Measurements from ENCODE around the gene TEKT3.

TEKT3 gene

DNA sequence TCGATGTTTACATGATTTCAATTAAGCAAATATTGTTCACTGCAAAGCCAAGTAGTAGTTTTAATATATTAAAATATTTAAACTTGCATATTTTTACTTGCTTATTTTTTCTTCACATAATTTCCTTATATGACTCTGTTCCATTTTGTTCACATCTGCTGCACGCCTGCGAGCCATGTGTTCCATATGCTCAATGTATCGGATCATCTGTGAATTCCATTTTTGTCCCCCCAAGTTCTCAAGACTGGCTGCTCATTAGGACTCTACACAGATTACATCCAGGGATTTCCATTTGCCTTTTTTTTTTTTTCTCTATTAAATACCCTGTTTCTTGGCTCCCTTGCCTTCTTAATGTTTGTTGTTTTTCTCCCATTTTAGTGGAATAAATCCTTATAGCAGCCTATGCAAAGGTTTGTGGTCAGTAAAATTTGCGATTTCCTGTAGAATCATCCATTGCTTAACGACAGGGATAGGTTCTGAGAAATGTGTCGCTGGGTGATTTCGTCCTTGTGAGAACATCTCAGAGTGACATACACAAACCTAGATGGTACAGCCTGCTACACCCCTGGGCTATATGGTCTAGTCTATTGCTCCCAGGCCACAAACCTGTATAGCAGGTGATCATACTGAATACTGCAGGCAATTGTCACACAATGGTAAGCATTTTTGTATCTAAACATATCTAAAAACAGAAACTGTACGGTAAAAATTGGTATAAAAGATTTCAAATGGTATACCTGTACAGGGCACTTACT lies 30.2 kb upstream of the TEKT3 start:
- DNase-seq (ENCODE audit: low read depth, low spot score) = no peak
- TF ChIP-seq, protein P1, sequence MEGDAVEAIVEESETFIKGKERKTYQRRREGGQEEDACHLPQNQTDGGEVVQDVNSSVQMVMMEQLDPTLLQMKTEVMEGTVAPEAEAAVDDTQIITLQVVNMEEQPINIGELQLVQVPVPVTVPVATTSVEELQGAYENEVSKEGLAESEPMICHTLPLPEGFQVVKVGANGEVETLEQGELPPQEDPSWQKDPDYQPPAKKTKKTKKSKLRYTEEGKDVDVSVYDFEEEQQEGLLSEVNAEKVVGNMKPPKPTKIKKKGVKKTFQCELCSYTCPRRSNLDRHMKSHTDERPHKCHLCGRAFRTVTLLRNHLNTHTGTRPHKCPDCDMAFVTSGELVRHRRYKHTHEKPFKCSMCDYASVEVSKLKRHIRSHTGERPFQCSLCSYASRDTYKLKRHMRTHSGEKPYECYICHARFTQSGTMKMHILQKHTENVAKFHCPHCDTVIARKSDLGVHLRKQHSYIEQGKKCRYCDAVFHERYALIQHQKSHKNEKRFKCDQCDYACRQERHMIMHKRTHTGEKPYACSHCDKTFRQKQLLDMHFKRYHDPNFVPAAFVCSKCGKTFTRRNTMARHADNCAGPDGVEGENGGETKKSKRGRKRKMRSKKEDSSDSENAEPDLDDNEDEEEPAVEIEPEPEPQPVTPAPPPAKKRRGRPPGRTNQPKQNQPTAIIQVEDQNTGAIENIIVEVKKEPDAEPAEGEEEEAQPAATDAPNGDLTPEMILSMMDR (IDR thresholded peaks at IDR 0.05; ENCODE audit: low read depth, low read length) = no peak
- no peak overlapping the region for H3K4me3 ChIP-seq (ENCODE audit: low read depth, low read length)
- in situ Hi-C loops (cut with HindIII; ENCODE audit: low sequenced_read_pairs) = no loop called here

DNA sequence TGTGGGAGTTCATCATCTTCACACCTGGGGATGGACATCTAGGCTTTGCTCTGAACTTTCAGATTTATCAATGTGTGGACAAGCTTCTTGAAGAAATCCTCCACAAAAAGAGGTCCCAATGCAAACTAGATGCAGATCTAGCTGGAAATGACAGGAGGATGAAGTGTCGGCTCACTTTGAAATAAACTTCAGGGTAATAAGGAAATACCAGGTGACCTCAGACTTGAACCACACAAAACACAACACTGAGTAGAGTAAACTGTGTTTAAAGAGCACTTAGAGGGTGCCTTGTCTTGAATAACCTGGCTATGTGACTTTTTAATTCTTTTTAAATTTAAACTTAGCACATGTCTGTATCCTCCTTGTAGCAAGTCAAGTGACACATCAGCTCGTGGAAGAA lies 27.2 kb upstream of the TEKT3 start:
- TF ChIP-seq, protein P1 (IDR thresholded peaks at IDR 0.05; ENCODE audit: low read depth, low read length) = no peak
- H3K4me3 ChIP-seq (ENCODE audit: low read depth, low read length) = no peak overlapping the region
- in situ Hi-C loops (cut with HindIII; ENCODE audit: low sequenced_read_pairs) = no loop called here
- no peak for DNase-seq (ENCODE audit: low read depth, low spot score)

DNA sequence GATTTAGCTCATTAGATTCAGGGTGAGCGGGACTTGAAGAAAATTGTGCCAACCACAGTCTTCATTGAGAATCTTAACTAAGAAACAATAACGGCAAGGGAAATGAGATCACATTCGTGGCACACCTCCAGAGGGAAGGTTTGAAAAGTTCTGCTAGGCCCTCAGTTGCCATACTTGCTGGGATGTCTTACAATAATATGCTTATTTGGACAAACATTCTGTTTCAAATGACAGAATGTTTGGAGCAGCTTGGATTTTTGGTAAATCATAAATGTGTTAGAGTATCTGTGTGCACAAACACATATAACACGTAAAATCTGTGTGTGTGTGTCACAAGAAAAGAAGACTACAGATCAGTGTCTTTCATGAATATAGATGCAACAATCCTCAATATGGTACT lies 24.6 kb upstream of the TEKT3 start:
- in situ Hi-C loops (cut with HindIII; ENCODE audit: low sequenced_read_pairs) = no loop called here

DNA sequence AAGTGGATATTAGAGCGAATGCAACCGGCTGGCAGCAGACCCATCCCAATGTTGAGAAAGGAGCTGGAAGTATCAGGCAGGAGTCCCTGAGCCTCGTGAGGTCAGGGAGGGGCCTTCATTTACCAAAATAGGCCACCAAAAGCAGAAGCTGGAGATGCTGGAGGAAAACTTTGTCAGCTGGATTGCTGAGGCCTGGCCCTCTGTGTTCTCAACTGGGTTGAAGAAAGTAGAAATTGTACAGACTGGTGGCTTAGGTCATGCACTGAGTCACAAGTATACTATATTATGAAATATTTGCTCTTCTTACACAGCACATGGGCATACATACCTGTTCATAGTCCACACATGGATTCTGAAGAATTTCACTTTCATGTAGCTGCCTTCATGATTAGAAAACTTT lies 23.2 kb upstream of the TEKT3 start:
- in situ Hi-C loops (cut with HindIII; ENCODE audit: low sequenced_read_pairs) = no loop called here
- no peak overlapping the region for H3K4me3 ChIP-seq (ENCODE audit: low read depth, low read length)
- TF ChIP-seq, protein P1 (IDR thresholded peaks at IDR 0.05; ENCODE audit: low read depth, low read length) = no peak
- no peak for DNase-seq (ENCODE audit: low read depth, low spot score)

More for the DNA sequence above, 24.6 kb upstream of the TEKT3 start:
- H3K4me3 ChIP-seq (ENCODE audit: low read depth, low read length) = no peak overlapping the region
- no peak for DNase-seq (ENCODE audit: low read depth, low spot score)
- TF ChIP-seq, protein P1 (IDR thresholded peaks at IDR 0.05; ENCODE audit: low read depth, low read length) = no peak

DNA sequence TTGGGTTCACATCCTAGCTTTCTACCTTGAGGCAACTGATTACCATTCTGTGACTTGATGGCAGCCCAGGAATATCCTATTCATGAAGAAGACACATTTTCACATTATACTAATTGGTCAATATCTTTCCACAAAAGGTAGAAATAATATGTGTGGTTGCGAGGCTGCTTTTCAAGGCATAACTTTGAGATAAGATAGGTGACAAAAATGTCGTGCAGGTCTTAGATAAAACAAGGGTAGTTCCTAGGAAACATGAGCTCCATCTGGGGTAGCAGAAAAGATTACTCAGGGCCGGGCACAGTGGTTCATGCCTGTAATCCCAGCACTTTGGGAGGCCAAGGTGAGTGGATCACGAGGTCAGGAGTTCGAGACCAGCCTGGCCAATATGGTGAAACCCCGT lies 22.3 kb upstream of the TEKT3 start:
- in situ Hi-C loops (cut with HindIII; ENCODE audit: low sequenced_read_pairs) = no loop called here
- TF ChIP-seq, protein P1 (IDR thresholded peaks at IDR 0.05; ENCODE audit: low read depth, low read length) = no peak
- no peak overlapping the region for H3K4me3 ChIP-seq (ENCODE audit: low read depth, low read length)
- no peak for DNase-seq (ENCODE audit: low read depth, low spot score)

DNA sequence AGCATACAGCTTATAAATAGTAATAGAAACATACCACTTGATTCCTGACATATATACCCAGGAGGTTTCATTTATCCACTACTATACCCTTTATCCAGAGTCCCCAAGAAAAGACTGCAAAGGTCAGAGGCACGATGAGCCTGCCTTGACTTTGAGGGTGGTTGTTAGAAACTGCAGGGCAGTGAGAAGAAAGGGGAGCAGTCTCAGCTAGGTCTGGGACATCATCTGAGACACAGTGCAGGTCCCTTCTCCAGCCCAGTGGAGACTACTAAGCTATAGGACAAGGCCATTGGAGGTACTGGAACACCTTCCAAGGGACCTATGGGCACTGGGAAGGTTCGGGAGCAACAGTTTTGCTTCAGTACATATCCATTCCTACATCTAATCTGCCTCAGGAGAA lies 20.2 kb upstream of the TEKT3 start:
- no peak overlapping the region for H3K4me3 ChIP-seq (ENCODE audit: low read depth, low read length)
- no peak for DNase-seq (ENCODE audit: low read depth, low spot score)
- in situ Hi-C loops (cut with HindIII; ENCODE audit: low sequenced_read_pairs) = no loop called here
- TF ChIP-seq, protein P1 (IDR thresholded peaks at IDR 0.05; ENCODE audit: low read depth, low read length) = no peak
